Measurements from ENCODE around the gene KCNQ5.

DNA sequence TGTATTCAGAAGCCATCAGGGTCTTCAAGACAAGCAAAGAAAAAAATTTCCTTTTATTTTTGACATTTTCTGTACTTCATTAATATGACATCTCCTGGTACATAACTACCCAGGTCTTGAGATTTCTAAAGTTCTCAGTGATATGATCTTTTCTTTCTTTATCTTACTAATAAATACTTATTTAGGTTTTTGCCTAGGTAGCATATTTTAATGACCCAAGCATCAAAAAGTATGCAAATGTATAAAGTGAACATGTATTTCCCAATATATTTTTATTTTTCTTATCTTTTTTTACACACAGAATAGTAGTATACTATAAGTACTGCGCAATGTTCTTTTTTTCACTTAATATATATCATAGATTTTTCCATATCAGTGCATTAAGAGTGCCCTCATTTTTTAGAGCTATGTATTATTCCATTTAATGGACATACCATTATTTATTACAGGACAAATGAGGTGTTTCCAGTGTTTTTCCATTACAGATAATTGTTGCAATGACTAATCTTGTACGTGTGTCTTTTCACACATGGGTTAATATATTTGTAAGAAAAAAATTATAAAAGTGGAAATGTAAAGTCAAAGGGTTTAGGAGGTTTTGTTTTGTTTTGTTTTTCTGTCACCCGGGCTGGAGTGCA is 107.0 kb downstream of the KCNQ5 start:
- TF ChIP-seq, protein P1, sequence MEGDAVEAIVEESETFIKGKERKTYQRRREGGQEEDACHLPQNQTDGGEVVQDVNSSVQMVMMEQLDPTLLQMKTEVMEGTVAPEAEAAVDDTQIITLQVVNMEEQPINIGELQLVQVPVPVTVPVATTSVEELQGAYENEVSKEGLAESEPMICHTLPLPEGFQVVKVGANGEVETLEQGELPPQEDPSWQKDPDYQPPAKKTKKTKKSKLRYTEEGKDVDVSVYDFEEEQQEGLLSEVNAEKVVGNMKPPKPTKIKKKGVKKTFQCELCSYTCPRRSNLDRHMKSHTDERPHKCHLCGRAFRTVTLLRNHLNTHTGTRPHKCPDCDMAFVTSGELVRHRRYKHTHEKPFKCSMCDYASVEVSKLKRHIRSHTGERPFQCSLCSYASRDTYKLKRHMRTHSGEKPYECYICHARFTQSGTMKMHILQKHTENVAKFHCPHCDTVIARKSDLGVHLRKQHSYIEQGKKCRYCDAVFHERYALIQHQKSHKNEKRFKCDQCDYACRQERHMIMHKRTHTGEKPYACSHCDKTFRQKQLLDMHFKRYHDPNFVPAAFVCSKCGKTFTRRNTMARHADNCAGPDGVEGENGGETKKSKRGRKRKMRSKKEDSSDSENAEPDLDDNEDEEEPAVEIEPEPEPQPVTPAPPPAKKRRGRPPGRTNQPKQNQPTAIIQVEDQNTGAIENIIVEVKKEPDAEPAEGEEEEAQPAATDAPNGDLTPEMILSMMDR (IDR thresholded peaks at IDR 0.05; ENCODE audit: insufficient read depth, low read length, poor library complexity, severe bottlenecking) = no peak
- no peak for TF ChIP-seq EZH2phosphoT487 (conservative IDR thresholded peaks at IDR 0.05; ENCODE audit: low read length)

Data from SU-DHL-6 (cell line).